Activated CD8-positive, alpha-beta T cell treated with anti-CD3 and anti-CD28 coated beads, Interleukin-2, amount 10 ng/mL, durations not matched to agents 7 days and 5 days (primary cell): ENCODE data around the gene TP53TG5. TPM values are rescaled to one million over a fixed set of nuclear protein-coding genes. Genes with fewer than 3 reads are reported as not detected.

ENCODE experiments used
- ATAC-seq: fragments of 150-1000 bp; cut with Tn5 transposase; one replicate; pipeline ENCODE4 v1.10.0; 2021; ENCODE audit warnings: moderate library complexity
- CTCF ChIA-PET: fragments of 350-600 bp; sonication (Branson Sonifier 250); formaldehyde crosslinking; loops from one replicate; lab custom pipeline; 2021; ENCODE audit warnings: antibody characterized with exemption; lab: Charles Lee
- POLR2A ChIA-PET: fragments of 350-600 bp; sonication (Branson Sonifier 250); formaldehyde crosslinking; loops from one replicate; lab custom pipeline; 2021; ENCODE audit warnings: antibody characterized with exemption; lab: Charles Lee
- DNase-seq: peaks from one replicate; pipeline ENCODE4 v3.0.0-alpha.2; 2020
- H3K27ac Mint-ChIP-seq: one replicate; pipeline ENCODE4 v1.8.0; 2021; ENCODE audit warnings: mild to moderate bottlenecking, mixed read lengths
- H3K27me3 Mint-ChIP-seq: one replicate; pipeline ENCODE4 v1.8.0; 2021; ENCODE audit warnings: low read depth, mixed read lengths
- H3K36me3 Mint-ChIP-seq: one replicate; pipeline ENCODE4 v1.8.0; 2021; ENCODE audit warnings: low read depth, mixed read lengths
- H3K4me1 Mint-ChIP-seq: one replicate; pipeline ENCODE4 v1.8.0; 2021; ENCODE audit warnings: low read depth, mixed read lengths
- H3K4me3 Mint-ChIP-seq: one replicate; pipeline ENCODE4 v1.8.0; 2021; ENCODE audit warnings: mild to moderate bottlenecking, mixed read lengths
- H3K9me3 Mint-ChIP-seq: one replicate; pipeline ENCODE4 v1.8.0; 2022; ENCODE audit warnings: mixed read lengths; ENCODE audit not compliant: insufficient read depth
- total RNA-seq, 2 experiments: library from RNA; stranded (reverse); gene quantifications; one replicate each; pipeline ENCODE4 v1.2.3, GENCODE V29; 2021

The TP53TG5 gene
- total RNA-seq, 2 experiments from 2014 or later: 0.16 TPM; not detected in 1

DNA sequence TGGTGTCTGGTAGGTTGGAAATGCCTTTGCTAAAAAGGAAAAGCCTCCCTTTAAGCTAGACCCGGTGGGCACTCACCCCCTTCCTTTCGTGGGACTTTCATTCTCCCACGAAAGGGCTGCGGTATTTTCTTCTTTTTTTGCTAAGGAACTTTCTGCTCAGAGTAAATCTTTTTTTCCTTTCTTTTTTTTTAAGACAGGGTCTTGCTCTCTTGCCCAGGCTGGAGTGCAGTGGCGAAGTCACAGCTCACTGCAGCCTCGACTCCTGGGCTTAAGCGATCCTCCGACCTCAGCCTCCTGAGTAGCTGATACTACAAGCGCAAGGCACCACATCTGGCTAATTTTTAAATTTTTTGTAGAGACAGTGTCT is 4.0 kb downstream of the TP53TG5 start:
- POLR2A ChIA-PET: interaction anchor here (0.7 to 3.6 kb wide), 10 partner anchors 9 to 63 kb away, joined by 3 to 31 read pairs (median 4); partner anchors contain the start of genes DBNDD2, PIGT and SYS1
- CTCF ChIA-PET: interaction anchor here (0.7 to 20.4 kb wide), 48 partner anchors 11 to 1247 kb away, joined by 3 to 606 read pairs (median 7); partner anchors contain the start of genes DBNDD2, PIGT, SDC4 and SYS1
- H3K4me3 Mint-ChIP-seq: peak overlapping the region; percentile 73
- peak overlapping the region; percentile 87 for H3K27ac Mint-ChIP-seq
- H3K4me1 Mint-ChIP-seq: peaks cover 32% of the 10 kb centered on the region
- no peaks in the 10 kb centered on the region for H3K9me3 Mint-ChIP-seq
- no peaks in the 10 kb centered on the region for H3K27me3 Mint-ChIP-seq
- ATAC-seq (no peak), DNase-seq (no peak)
- H3K36me3 Mint-ChIP-seq: peaks cover 3% of the 10 kb centered on the region

DNA sequence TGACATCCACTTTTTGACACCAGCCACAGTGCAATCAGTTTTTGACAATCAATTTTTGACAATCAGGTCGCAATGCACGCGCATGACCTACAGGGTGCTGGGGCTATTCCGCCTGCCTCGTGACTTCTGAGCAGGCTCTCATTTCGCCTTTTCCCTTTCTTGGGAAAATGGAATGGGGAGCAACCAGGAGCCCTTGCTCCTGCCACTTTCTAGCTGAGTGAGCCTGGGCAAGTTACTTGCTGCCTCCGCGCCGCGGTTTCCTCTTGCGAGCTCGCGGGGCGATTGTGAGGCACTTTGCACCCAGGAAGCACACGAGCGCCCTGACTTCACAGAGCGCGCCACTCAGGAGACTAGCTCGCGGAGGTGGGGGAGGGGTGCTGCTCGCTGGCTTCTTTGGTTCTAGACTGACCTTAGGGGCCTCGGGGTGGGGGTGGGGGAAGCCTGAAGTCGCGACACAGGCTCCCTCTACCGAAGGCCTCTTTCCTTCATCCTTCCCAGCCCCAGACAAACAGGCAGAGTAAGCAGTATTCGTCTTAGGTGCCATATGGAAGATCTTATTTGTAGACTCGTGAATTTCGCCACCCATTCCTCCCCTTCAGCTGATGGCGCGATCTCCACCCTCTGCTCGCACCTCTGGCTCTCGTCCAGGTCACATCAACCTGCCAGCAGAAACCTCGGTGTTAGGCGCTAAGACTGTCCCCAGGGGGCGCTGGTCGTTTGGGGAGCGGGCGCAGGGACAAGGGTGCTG is 4.6 kb downstream of the TP53TG5 start:
- Mint-ChIP-seq H3K4me1 (peaks cover 38% of the 10 kb centered on the region), H3K4me3 (peak overlapping the region; percentile 73), H3K27ac (peak overlapping the region; percentile 87), H3K27me3 (no peaks in the 10 kb centered on the region), H3K9me3 (no peaks in the 10 kb centered on the region), H3K36me3 (peaks cover 8% of the 10 kb centered on the region)
- peak; percentile 91 for DNase-seq
- ChIA-PET CTCF (interaction anchor here (0.7 to 20.4 kb wide), 52 partner anchors 11 to 1248 kb away, joined by 3 to 606 read pairs (median 6); partner anchors contain the start of genes DBNDD2, PIGT, SDC4 and SYS1), POLR2A (interaction anchor here (0.6 to 3.6 kb wide), 11 partner anchors 9 to 67 kb away, joined by 3 to 31 read pairs (median 4); partner anchors contain the start of genes DBNDD2, PIGT and SYS1)
- ATAC-seq: peak; percentile 90

DNA sequence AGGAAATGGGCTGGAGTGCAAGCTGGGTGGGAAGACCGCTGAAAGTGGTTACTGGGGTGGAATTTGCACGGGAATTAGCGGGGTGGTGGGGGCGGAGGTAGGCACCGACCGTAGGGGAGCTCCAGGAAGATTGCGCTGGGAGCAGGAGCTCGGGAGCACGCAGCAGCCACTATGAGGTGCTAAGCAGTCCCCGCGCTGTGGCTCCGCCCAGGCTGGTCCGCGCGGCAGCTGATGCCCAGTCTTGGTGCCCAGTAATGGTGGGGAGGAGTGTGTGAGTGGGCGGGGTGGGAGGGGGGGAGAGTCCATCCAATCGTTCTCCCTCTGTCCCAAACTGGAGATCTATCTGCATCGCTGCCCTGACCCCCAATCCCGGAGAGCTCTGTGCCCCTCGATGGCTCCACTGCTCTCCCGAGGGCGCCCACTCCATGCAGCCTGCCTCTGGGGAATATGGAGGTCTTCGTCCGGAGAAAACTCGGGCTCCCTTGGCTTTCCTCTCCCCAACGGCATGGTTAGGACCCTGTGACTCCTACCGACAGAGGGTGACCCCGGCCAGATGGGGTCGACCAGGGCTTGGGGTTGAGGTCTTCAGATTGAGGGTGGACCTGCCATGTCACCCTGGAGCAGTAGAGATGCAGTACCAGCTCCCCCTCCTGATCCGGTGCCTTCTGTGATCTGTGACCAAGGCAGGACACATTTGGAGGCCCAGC is 5.3 kb downstream of the TP53TG5 start:
- no peak for ATAC-seq
- ChIA-PET POLR2A (interaction anchor here (0.6 to 3.6 kb wide), 8 partner anchors 8 to 68 kb away, joined by 3 to 31 read pairs (median 6); partner anchors contain the start of genes DBNDD2, PIGT and SYS1), CTCF (interaction anchor here (0.7 to 20.4 kb wide), 32 partner anchors 11 to 416 kb away, joined by 3 to 606 read pairs (median 8); partner anchors contain the start of genes DBNDD2, PIGT, SDC4 and SYS1)
- no peak for DNase-seq
- peak overlapping the region; percentile 87 for H3K27ac Mint-ChIP-seq
- peaks cover 15% of the 10 kb centered on the region for H3K36me3 Mint-ChIP-seq
- no peaks in the 10 kb centered on the region for H3K27me3 Mint-ChIP-seq
- H3K4me3 Mint-ChIP-seq: peak overlapping the region; percentile 73
- no peaks in the 10 kb centered on the region for H3K9me3 Mint-ChIP-seq
- H3K4me1 Mint-ChIP-seq: peaks cover 45% of the 10 kb centered on the region

DNA sequence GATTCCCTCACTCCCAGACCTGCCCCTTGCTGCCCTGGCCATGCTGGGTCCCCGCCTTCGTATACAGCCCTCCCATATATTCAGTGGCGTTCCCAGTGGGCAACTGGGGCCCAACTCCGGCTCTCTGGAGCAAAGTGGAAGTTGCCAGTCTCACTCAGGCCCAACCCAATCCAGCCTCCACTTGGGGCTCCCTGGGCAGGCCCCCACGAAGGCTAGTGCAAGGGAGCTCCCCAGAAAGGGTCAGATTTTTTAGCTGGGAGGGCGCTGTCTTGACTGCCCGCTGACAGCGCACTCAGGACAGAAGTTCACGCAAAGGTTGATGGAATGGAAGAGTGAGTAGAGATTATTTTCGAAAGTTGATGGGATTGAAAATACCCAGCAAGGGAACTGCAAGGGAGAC is 5.9 kb downstream of the TP53TG5 start:
- peak overlapping the region; percentile 58 for H3K27ac Mint-ChIP-seq
- DNase-seq: no peak

DNA sequence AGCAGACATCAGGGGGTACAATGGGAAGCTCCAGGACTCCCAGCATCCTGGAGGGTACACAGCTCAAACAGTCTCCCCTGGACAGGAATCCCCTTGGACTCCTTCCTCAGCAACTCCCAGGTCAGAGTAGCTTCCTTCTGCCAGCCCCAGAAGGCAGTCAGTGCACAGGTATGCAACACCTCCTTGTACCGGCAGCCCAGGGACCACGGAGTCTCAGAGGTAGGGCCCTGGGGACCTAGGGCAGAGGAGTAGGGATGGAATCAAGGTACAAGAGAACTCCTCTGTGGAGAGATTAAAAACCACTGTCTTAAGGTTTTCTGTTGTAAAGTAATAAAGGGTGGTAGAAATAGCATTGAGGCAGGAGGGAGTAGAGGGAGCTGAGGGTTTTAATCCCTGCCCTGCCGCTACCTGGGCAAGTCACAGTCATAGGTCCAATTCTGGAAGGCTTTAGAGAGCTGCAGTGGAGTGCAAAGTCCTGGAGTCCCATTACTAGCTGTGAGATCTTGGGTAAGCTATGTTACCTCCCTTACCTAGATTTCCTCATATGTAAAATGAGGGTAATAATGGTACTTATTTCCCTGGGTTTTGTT is 7.5 kb downstream of the TP53TG5 start:
- ChIA-PET CTCF (interaction anchor here (0.8 to 20.4 kb wide), 5 partner anchors 8 to 81 kb away, joined by 3 to 606 read pairs (median 92); partner anchors contain the start of gene SYS1), POLR2A (interaction anchor here (1.2 to 3.6 kb wide), 2 partner anchors 8 to 77 kb away, joined by 3 to 31 read pairs; partner anchors contain the start of gene SYS1)
- Mint-ChIP-seq H3K4me1 (peaks cover 60% of the 10 kb centered on the region), H3K4me3 (no peak overlapping the region), H3K27ac (no peak overlapping the region), H3K9me3 (no peaks in the 10 kb centered on the region), H3K27me3 (no peaks in the 10 kb centered on the region), H3K36me3 (peaks cover 32% of the 10 kb centered on the region)
- ATAC-seq (no peak), DNase-seq (peak; percentile 17)

More for the DNA sequence above, 5.9 kb downstream of the TP53TG5 start:
- H3K27me3 Mint-ChIP-seq: no peaks in the 10 kb centered on the region
- H3K4me3 Mint-ChIP-seq: no peak overlapping the region
- no peak for ATAC-seq
- peaks cover 50% of the 10 kb centered on the region for H3K4me1 Mint-ChIP-seq
- ChIA-PET POLR2A (interaction anchor here (2.0 to 3.6 kb wide), 2 partner anchors 9 to 64 kb away, joined by 13 to 31 read pairs; partner anchors contain the start of gene SYS1), CTCF (interaction anchor here (0.8 to 20.4 kb wide), 10 partner anchors 10 to 398 kb away, joined by 3 to 606 read pairs (median 32); partner anchors contain the start of genes PIGT and SYS1)
- no peaks in the 10 kb centered on the region for H3K9me3 Mint-ChIP-seq
- peaks cover 20% of the 10 kb centered on the region for H3K36me3 Mint-ChIP-seq

DNA sequence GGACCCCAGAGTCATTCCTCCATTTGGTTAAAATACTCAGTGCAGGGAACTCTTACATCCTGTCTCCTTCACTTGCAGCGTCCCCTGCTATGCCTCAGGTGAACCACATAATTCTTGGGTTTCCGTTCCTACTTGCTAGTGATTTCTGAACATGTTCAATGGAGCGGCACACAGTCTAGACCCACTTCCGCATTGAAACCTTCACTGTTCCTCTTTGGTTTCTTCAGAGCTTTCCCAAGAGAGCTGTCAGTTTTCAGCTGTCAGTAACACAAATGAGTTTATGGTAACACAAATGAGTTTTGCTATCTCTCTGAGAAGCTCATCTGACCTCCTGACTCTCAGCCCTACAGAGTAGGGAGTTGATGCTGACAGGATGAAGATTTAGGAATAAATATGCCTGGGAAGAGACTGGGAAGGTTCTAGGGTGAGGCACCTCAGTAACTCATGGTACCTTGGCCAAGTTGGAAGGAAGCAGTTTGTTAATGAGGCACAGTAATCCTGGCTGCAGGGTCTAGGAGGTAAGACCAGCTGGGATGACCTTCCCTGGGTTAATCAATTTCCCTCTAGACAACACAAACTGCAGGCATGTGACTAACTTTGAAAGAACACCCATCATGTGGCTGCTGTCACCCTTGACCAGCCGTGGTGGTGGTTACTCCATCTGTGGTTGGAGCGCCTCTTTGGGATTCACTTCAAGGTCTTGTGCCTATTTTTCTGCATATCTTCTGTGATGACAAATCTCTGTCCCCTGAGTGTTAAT is 9.7 kb downstream of the TP53TG5 start:
- ATAC-seq: peak; percentile 57
- no peaks in the 10 kb centered on the region for H3K9me3 Mint-ChIP-seq
- H3K4me3 Mint-ChIP-seq: peak overlapping the region; percentile 48
- H3K27me3 Mint-ChIP-seq: no peaks in the 10 kb centered on the region
- H3K36me3 Mint-ChIP-seq: peaks cover 41% of the 10 kb centered on the region
- ChIA-PET CTCF (interaction anchor here (0.8 to 20.4 kb wide), 10 partner anchors 8 to 431 kb away, joined by 3 to 606 read pairs (median 4); no protein-coding TSS in a partner anchor), POLR2A (interaction anchor here (1.4 to 1.5 kb wide), 2 partner anchors 10 to 47 kb away, joined by 3 to 10 read pairs; partner anchors contain the start of gene PIGT)
- H3K4me1 Mint-ChIP-seq: peaks cover 65% of the 10 kb centered on the region
- DNase-seq: peak; percentile 56
- H3K27ac Mint-ChIP-seq: peak overlapping the region; percentile 69

DNA sequence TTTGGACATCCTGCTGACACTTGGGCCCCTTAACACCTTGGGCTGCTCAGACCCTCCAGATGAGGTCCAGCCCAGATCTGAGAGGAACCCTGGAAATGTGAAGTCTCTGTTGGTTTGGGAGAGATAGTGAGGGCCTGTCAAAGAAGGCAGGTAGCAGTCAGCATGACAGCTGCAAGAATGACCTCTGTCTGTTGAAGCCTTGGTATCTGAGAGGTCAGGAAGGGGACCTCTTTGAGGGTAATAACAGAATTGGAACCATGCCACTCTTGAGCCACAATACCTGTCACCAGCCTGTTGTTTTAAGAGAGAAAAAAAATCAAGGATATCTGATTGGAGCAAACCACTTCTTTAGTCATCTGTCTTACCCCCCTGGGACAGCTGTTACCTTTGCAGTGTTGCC is 11.0 kb downstream of the TP53TG5 start:
- Mint-ChIP-seq H3K27ac (no peak overlapping the region), H3K4me1 (peaks cover 61% of the 10 kb centered on the region), H3K27me3 (no peaks in the 10 kb centered on the region), H3K36me3 (peaks cover 41% of the 10 kb centered on the region), H3K4me3 (no peak overlapping the region), H3K9me3 (no peaks in the 10 kb centered on the region)
- CTCF ChIA-PET: interaction anchor here (1.0 to 20.4 kb wide), 6 partner anchors 19 to 404 kb away, joined by 3 to 606 read pairs (median 6); partner anchors contain the start of gene SDC4
- no peak for ATAC-seq
- DNase-seq: no peak
- POLR2A ChIA-PET: interaction anchor here (0.6 kb wide), 1 partner anchor 87 kb away, joined by 3 read pairs; no protein-coding TSS in a partner anchor

DNA sequence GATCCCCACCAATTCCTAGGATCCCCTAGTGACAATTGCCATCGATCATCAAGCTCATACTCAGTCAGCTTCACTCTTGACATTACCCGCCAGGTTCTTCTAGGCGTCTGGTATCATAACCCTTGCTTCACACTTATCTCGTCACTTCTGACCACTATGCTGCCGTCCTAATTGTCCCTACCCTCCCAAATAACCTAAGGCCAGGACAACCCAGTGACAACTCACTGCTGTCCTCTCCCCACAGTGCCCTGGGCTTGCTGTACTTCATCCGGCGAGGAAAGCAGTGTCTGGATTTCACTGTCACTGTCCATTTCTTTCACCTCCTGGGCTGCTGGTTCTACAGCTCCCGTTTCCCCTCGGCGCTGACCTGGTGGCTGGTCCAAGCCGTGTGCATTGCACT is 11.5 kb downstream of the TP53TG5 start:
- no peaks in the 10 kb centered on the region for H3K9me3 Mint-ChIP-seq
- peaks cover 64% of the 10 kb centered on the region for H3K4me1 Mint-ChIP-seq
- POLR2A ChIA-PET: no interaction called here
- H3K27me3 Mint-ChIP-seq: no peaks in the 10 kb centered on the region
- CTCF ChIA-PET: interaction anchor here (1.0 to 20.4 kb wide), 7 partner anchors 7 to 405 kb away, joined by 3 to 606 read pairs (median 7); partner anchors contain the start of gene SDC4
- ATAC-seq: no peak
- peaks cover 41% of the 10 kb centered on the region for H3K36me3 Mint-ChIP-seq
- DNase-seq: no peak
- H3K4me3 Mint-ChIP-seq: no peak overlapping the region
- H3K27ac Mint-ChIP-seq: no peak overlapping the region

DNA sequence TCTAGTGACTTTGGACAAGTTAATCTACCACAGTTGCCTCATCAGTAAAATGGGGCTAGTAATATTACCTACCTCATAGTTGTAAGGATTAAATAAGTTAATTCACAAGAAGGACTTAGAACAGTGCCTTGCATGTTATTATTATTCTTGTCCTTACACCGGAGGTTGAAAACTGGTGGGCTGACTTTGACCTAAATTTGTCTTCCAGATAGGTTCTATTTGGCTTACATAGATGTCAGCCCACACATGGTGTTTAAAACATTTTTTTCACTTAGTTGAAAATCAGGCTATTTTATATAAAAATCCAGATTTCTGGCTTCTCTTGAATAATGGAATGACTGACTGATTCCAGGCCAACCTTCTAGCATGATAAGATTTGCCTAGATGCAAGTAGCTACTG is 11.9 kb downstream of the TP53TG5 start:
- H3K27me3 Mint-ChIP-seq: no peaks in the 10 kb centered on the region
- no peaks in the 10 kb centered on the region for H3K9me3 Mint-ChIP-seq
- H3K36me3 Mint-ChIP-seq: peaks cover 41% of the 10 kb centered on the region
- no peak overlapping the region for H3K27ac Mint-ChIP-seq
- POLR2A ChIA-PET: no interaction called here
- H3K4me3 Mint-ChIP-seq: no peak overlapping the region
- DNase-seq (no peak), ATAC-seq (no peak)
- H3K4me1 Mint-ChIP-seq: peaks cover 62% of the 10 kb centered on the region
- CTCF ChIA-PET: interaction anchor here (1.0 to 20.4 kb wide), 6 partner anchors 7 to 405 kb away, joined by 4 to 606 read pairs (median 58); partner anchors contain the start of gene SDC4

DNA sequence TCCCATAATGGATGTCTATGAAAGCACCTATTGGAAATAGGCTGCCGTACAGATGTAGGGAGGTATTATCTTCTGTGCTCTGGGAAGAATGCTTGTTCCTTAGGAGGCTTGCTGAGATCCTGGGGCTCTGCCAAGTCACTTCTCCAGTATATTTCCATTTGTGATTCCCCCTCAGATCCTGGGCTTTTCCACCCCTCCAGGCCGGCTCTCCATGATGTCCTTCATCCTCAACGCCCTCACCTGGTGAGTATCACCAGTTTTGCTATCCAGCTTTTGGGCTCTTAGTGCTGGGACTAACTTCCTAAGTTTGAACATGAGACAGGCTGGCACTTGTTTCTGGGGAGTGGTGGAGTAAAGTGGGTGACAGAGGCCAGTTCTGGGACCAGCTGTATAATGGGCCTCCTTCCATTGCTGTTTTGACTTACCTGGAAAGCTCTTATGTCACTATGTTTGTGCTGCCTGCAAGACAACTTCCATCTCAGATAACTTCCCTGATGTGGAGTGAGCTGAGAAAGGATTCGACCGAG is 12.6 kb downstream of the TP53TG5 start:
- DNase-seq (peak; percentile 17), ATAC-seq (no peak)
- Mint-ChIP-seq H3K9me3 (no peaks in the 10 kb centered on the region), H3K27ac (no peak overlapping the region), H3K36me3 (peaks cover 41% of the 10 kb centered on the region), H3K4me1 (peaks cover 62% of the 10 kb centered on the region), H3K27me3 (no peaks in the 10 kb centered on the region), H3K4me3 (peak overlapping the region; percentile 34)
- CTCF ChIA-PET: interaction anchor here (1.2 to 20.4 kb wide), 5 partner anchors 8 to 87 kb away, joined by 4 to 606 read pairs (median 109); partner anchors contain the start of gene SDC4
- POLR2A ChIA-PET: interaction anchor here (1.0 kb wide), 1 partner anchor 8 kb away, joined by 3 read pairs; no protein-coding TSS in a partner anchor
